Measurements from ENCODE around the gene REEP3.
A peak's percentile ranks its signal among the peaks of the same experiment; 100 is the strongest.

The REEP3 gene

GRCh38 chr10:63521416-63522276, 445 bp downstream of the REEP3 start (continued):
- TF ChIP-seq, protein P1, sequence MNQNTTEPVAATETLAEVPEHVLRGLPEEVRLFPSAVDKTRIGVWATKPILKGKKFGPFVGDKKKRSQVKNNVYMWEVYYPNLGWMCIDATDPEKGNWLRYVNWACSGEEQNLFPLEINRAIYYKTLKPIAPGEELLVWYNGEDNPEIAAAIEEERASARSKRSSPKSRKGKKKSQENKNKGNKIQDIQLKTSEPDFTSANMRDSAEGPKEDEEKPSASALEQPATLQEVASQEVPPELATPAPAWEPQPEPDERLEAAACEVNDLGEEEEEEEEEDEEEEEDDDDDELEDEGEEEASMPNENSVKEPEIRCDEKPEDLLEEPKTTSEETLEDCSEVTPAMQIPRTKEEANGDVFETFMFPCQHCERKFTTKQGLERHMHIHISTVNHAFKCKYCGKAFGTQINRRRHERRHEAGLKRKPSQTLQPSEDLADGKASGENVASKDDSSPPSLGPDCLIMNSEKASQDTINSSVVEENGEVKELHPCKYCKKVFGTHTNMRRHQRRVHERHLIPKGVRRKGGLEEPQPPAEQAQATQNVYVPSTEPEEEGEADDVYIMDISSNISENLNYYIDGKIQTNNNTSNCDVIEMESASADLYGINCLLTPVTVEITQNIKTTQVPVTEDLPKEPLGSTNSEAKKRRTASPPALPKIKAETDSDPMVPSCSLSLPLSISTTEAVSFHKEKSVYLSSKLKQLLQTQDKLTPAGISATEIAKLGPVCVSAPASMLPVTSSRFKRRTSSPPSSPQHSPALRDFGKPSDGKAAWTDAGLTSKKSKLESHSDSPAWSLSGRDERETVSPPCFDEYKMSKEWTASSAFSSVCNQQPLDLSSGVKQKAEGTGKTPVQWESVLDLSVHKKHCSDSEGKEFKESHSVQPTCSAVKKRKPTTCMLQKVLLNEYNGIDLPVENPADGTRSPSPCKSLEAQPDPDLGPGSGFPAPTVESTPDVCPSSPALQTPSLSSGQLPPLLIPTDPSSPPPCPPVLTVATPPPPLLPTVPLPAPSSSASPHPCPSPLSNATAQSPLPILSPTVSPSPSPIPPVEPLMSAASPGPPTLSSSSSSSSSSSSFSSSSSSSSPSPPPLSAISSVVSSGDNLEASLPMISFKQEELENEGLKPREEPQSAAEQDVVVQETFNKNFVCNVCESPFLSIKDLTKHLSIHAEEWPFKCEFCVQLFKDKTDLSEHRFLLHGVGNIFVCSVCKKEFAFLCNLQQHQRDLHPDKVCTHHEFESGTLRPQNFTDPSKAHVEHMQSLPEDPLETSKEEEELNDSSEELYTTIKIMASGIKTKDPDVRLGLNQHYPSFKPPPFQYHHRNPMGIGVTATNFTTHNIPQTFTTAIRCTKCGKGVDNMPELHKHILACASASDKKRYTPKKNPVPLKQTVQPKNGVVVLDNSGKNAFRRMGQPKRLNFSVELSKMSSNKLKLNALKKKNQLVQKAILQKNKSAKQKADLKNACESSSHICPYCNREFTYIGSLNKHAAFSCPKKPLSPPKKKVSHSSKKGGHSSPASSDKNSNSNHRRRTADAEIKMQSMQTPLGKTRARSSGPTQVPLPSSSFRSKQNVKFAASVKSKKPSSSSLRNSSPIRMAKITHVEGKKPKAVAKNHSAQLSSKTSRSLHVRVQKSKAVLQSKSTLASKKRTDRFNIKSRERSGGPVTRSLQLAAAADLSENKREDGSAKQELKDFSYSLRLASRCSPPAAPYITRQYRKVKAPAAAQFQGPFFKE (tag by site-specific recombination; IDR thresholded peaks at IDR 0.05; ENCODE audit: borderline replicate concordance), result no peak
- no peak for TF ChIP-seq ZNF426 (tag by site-specific recombination; IDR thresholded peaks at IDR 0.05)
- no peak for TF ChIP-seq TRIM28 (IDR thresholded peaks at IDR 0.05; ENCODE audit: borderline replicate concordance, low read length)
- TF ChIP-seq ZNF571 (tag by site-specific recombination; IDR thresholded peaks at IDR 0.05), result no peak
- no peak for TF ChIP-seq ZNF544 (tag by site-specific recombination; IDR thresholded peaks at IDR 0.05)
- TF ChIP-seq ZNF2 (tag by site-specific recombination; IDR thresholded peaks at IDR 0.05), result no peak; the same call in none of the 2 replicates
- TF ChIP-seq SCRT1 (tag by site-specific recombination; IDR thresholded peaks at IDR 0.05; ENCODE audit: borderline replicate concordance), result no peak
- no peak for TF ChIP-seq ZFP37 (tag by site-specific recombination; IDR thresholded peaks at IDR 0.05)
- TF ChIP-seq PRDM6 (tag by site-specific recombination; IDR thresholded peaks at IDR 0.05), result no peak
- peak; percentile 50 for TF ChIP-seq ZBTB48 (tag by site-specific recombination; IDR thresholded peaks at IDR 0.05)
- no peak for TF ChIP-seq BCL11A (tag by site-specific recombination; IDR thresholded peaks at IDR 0.05; ENCODE audit: low read depth)
- no peak for TF ChIP-seq ZNF600 (tag by site-specific recombination; IDR thresholded peaks at IDR 0.05)
- TF ChIP-seq ZNF791 (tag by site-specific recombination; IDR thresholded peaks at IDR 0.05), result no peak
- TF ChIP-seq PRDM1 (tag by site-specific recombination; IDR thresholded peaks at IDR 0.05), result no peak
- no peak for TF ChIP-seq FEZF1 (tag by site-specific recombination; IDR thresholded peaks at IDR 0.05)
- TF ChIP-seq, protein P2, sequence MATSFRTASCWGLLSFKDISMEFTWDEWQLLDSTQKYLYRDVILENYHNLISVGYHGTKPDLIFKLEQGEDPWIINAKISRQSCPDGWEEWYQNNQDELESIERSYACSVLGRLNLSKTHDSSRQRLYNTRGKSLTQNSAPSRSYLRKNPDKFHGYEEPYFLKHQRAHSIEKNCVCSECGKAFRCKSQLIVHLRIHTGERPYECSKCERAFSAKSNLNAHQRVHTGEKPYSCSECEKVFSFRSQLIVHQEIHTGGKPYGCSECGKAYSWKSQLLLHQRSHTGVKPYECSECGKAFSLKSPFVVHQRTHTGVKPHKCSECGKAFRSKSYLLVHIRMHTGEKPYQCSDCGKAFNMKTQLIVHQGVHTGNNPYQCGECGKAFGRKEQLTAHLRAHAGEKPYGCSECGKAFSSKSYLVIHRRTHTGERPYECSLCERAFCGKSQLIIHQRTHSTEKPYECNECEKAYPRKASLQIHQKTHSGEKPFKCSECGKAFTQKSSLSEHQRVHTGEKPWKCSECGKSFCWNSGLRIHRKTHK (tag by site-specific recombination; IDR thresholded peaks at IDR 0.05), result no peak
- TF ChIP-seq ZNF785 (tag by site-specific recombination; IDR thresholded peaks at IDR 0.05), result peak; percentile 49; the same call in 1 of the 2 replicates
- TF ChIP-seq HOXC10 (CRISPR knock-in tag; IDR thresholded peaks at IDR 0.05), result no peak
- no peak for TF ChIP-seq ZNF626 (tag by site-specific recombination; IDR thresholded peaks at IDR 0.05)
- no peak for TF ChIP-seq ZNF174 (tag by site-specific recombination; IDR thresholded peaks at IDR 0.05)
- TF ChIP-seq REPIN1 (tag by site-specific recombination; IDR thresholded peaks at IDR 0.05; ENCODE audit: low read depth), result no peak; the same call in 1 of the 2 replicates
- no peak for TF ChIP-seq ZNF704 (tag by site-specific recombination; IDR thresholded peaks at IDR 0.05)
- no peak for TF ChIP-seq TCF7L2 (IDR thresholded peaks at IDR 0.05; ENCODE audit: borderline replicate concordance, low read depth, low read length)
- peak; percentile 31; the same call in 1 of the 2 replicates for TF ChIP-seq ZNF394 (tag by site-specific recombination; IDR thresholded peaks at IDR 0.05; ENCODE audit: borderline replicate concordance)
- no peak for TF ChIP-seq SP7 (tag by site-specific recombination; IDR thresholded peaks at IDR 0.05)
- no peak for TF ChIP-seq ZNF19 (tag by site-specific recombination; IDR thresholded peaks at IDR 0.05; ENCODE audit: low read depth)
- no peak for TF ChIP-seq ZNF548 (tag by site-specific recombination; IDR thresholded peaks at IDR 0.05)
- TF ChIP-seq ZNF624 (tag by site-specific recombination; IDR thresholded peaks at IDR 0.05), result no peak
- TF ChIP-seq ZFP3 (tag by site-specific recombination; IDR thresholded peaks at IDR 0.05; ENCODE audit: low read depth), result no peak
- peak; percentile 96 for TF ChIP-seq ZBTB17 (tag by site-specific recombination; IDR thresholded peaks at IDR 0.05)
